Calu3 (cell line): ENCODE data around the gene FBXW2. TPM values are rescaled to one million over a fixed set of nuclear protein-coding genes. Genes with fewer than 3 reads are reported as not detected.
A peak's percentile ranks its signal among the peaks of the same experiment; 100 is the strongest.

ENCODE experiments used
- BruUV-seq: library from RNA; stranded (reverse); fragments of 400-500 nt; replicated peaks from 2 replicates; lab custom pipeline; 2021; lab: Mats Ljungman, UMichigan
- CTCF ChIA-PET: fragments of 300-600 bp; sonication (Branson Sonifier 250); formaldehyde crosslinking; loops from one replicate; lab custom pipeline; 2022; ENCODE audit warnings: antibody characterized with exemption; lab: Charles Lee
- DNase-seq: peaks from one replicate; pipeline ENCODE4 v3.0.0; 2022
- H3K27ac Mint-ChIP-seq: one replicate; pipeline ENCODE4 v1.8.0; 2022; ENCODE audit warnings: mixed read lengths; ENCODE audit not compliant: unreplicated experiment
- H3K27me3 Mint-ChIP-seq: one replicate; pipeline ENCODE4 v1.8.0; 2022; ENCODE audit warnings: mixed read lengths; ENCODE audit not compliant: unreplicated experiment
- H3K36me3 Mint-ChIP-seq: one replicate; pipeline ENCODE4 v1.8.0; 2022; ENCODE audit warnings: mild to moderate bottlenecking, moderate library complexity, mixed read lengths; ENCODE audit not compliant: insufficient read depth, unreplicated experiment
- H3K4me1 Mint-ChIP-seq: one replicate; pipeline ENCODE4 v1.8.0; 2022; ENCODE audit warnings: mild to moderate bottlenecking, low read depth, mixed read lengths; ENCODE audit not compliant: unreplicated experiment
- H3K4me3 Mint-ChIP-seq: one replicate; pipeline ENCODE4 v1.8.0; 2022; ENCODE audit warnings: mild to moderate bottlenecking, low read depth, moderate library complexity, mixed read lengths; ENCODE audit not compliant: unreplicated experiment
- H3K9me3 Mint-ChIP-seq: one replicate; pipeline ENCODE4 v1.8.0; 2022; ENCODE audit warnings: low read depth, mixed read lengths; ENCODE audit not compliant: unreplicated experiment
- intact Hi-C: fragments of 100-400 bp; cut with micrococcal nuclease; formaldehyde crosslinking; loops from one replicate; pipeline ENCODE4 v1.10.0; 2022; ENCODE audit not compliant: unreplicated experiment
- total RNA-seq: library from RNA; stranded (reverse); gene quantifications from 2 replicates; pipeline ENCODE4 v1.2.3, GENCODE V29; 2022
- TF ChIP-seq, protein P1 (sequence below): fragments of 200-600 bp; IDR thresholded peaks from one replicate; pipeline ENCODE4 v1.8.0; 2022; ENCODE audit warnings: antibody characterized with exemption; ENCODE audit not compliant: unreplicated experiment

Gene FBXW2
- total RNA-seq, 1 experiment from 2014 or later, result 44.8 TPM

- no peak overlapping the region for H3K4me3 Mint-ChIP-seq
- H3K27ac Mint-ChIP-seq, result no peak overlapping the region
- CTCF ChIA-PET, result interaction anchor here (0.6 kb wide), 1 partner anchor 10 kb away, joined by 4 read pairs; no protein-coding TSS in a partner anchor
- DNase-seq, result no peak
- H3K9me3 Mint-ChIP-seq, result no peaks in the 10 kb centered on the region
- BruUV-seq, result no TSS peak
- no peaks in the 10 kb centered on the region for H3K27me3 Mint-ChIP-seq
- intact Hi-C loops, result loop anchor here (5.0 kb wide), 1 partner anchor 118 kb away; no protein-coding TSS in a partner anchor
- H3K4me1 Mint-ChIP-seq, result peaks cover 27% of the 10 kb centered on the region
- H3K36me3 Mint-ChIP-seq, result no peaks in the 10 kb centered on the region
- TF ChIP-seq, protein P1, sequence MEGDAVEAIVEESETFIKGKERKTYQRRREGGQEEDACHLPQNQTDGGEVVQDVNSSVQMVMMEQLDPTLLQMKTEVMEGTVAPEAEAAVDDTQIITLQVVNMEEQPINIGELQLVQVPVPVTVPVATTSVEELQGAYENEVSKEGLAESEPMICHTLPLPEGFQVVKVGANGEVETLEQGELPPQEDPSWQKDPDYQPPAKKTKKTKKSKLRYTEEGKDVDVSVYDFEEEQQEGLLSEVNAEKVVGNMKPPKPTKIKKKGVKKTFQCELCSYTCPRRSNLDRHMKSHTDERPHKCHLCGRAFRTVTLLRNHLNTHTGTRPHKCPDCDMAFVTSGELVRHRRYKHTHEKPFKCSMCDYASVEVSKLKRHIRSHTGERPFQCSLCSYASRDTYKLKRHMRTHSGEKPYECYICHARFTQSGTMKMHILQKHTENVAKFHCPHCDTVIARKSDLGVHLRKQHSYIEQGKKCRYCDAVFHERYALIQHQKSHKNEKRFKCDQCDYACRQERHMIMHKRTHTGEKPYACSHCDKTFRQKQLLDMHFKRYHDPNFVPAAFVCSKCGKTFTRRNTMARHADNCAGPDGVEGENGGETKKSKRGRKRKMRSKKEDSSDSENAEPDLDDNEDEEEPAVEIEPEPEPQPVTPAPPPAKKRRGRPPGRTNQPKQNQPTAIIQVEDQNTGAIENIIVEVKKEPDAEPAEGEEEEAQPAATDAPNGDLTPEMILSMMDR, result no peak
These were observed 58.4 kb downstream of the FBXW2 start for GRCh38 chr9:120734607-120735410.

DNA sequence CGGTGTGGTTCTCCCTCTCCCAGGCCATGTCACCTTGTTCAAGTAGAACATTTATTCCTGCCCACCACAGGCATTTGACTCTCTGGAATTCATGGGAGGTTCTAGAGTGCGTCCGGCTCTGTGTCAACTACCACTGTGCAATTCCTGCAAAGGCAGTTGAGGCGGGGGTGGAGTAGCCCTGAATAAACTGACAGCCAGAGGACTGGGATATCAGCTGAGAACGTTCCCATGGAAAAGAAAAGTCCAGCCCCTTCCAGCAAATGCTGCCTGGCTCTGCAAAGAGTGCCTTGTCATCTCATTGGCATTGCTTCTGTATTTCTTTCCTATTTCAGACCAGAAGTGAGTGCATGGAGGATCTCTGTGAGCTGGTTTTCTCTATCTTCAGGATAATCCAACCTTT is 60.0 kb downstream of the FBXW2 start:
- DNase-seq, result no peak
- Mint-ChIP-seq H3K36me3 (no peaks in the 10 kb centered on the region), H3K4me1 (peaks cover 30% of the 10 kb centered on the region), H3K27me3 (no peaks in the 10 kb centered on the region), H3K9me3 (no peaks in the 10 kb centered on the region), H3K27ac (no peak overlapping the region), H3K4me3 (no peak overlapping the region)
- CTCF ChIA-PET, result no interaction called here
- no TSS peak for BruUV-seq
- TF ChIP-seq, protein P1, result no peak
- intact Hi-C loops, result loop anchor here (5.0 kb wide), 1 partner anchor 116 kb away; no protein-coding TSS in a partner anchor

- no peak overlapping the region for H3K4me3 Mint-ChIP-seq
- no peaks in the 10 kb centered on the region for H3K36me3 Mint-ChIP-seq
- peaks cover 37% of the 10 kb centered on the region for H3K4me1 Mint-ChIP-seq
- no peaks in the 10 kb centered on the region for H3K9me3 Mint-ChIP-seq
- DNase-seq, result peak; percentile 70
- BruUV-seq, result no TSS peak
- no peak overlapping the region for H3K27ac Mint-ChIP-seq
- peaks cover 13% of the 10 kb centered on the region for H3K27me3 Mint-ChIP-seq
- CTCF ChIA-PET, result interaction anchor here (1.2 to 1.3 kb wide), 2 partner anchors 18 to 19 kb away, joined by 4 read pairs; no protein-coding TSS in a partner anchor
- TF ChIP-seq, protein P1, result no peak
- intact Hi-C loops, result loop anchor here (5.0 kb wide), 1 partner anchor 114 kb away; no protein-coding TSS in a partner anchor
These were observed 62.3 kb downstream of the FBXW2 start for GRCh38 chr9:120730654-120731514.

DNA sequence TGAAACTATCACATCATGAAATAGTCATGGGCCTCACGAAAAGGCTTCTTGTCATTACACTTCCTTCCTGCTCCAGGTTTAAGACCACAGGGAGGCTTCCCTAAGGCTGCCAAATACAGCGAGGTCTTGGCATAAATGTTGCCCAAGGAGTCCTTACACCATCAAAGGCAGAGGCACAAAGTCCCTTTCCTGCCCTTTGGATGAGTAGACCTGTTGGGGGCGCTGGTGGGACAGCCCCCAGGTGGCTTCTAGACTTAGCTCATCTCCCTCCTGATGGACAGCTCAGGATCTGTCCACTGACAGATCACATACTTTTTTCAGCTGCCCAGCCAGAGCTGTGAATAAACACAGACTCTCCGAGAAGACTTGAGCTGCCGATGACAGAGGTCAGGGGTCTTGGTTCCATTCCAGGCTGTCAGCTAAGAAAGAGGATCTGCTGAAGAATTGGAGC is 63.4 kb downstream of the FBXW2 start:
- H3K27ac Mint-ChIP-seq, result no peak overlapping the region
- DNase-seq, result no peak

More for the DNA sequence above, 63.4 kb downstream of the FBXW2 start:
- Mint-ChIP-seq H3K4me1 (peaks cover 27% of the 10 kb centered on the region), H3K4me3 (no peak overlapping the region), H3K27me3 (peaks cover 13% of the 10 kb centered on the region), H3K9me3 (no peaks in the 10 kb centered on the region), H3K36me3 (no peaks in the 10 kb centered on the region)
- CTCF ChIA-PET, result interaction anchor here (0.5 kb wide), 1 partner anchor 220 kb away, joined by 5 read pairs; no protein-coding TSS in a partner anchor
- intact Hi-C loops, result loop anchor here (5.0 kb wide), 1 partner anchor 113 kb away; no protein-coding TSS in a partner anchor
- BruUV-seq, result no TSS peak
- TF ChIP-seq, protein P1, result no peak
